Limb (tissue), 2 donors: ENCODE measurements around the gene GNAS.
A peak's percentile ranks its signal among the peaks of the same experiment; 100 is the strongest.

Experiments
- DNase-seq, 2 donors: peaks; one replicate each; pipeline ENCODE4 v3.0.0-alpha.2; 2016; ENCODE audit errors: extremely low spot score in 2 of 2

GNAS gene

DNA sequence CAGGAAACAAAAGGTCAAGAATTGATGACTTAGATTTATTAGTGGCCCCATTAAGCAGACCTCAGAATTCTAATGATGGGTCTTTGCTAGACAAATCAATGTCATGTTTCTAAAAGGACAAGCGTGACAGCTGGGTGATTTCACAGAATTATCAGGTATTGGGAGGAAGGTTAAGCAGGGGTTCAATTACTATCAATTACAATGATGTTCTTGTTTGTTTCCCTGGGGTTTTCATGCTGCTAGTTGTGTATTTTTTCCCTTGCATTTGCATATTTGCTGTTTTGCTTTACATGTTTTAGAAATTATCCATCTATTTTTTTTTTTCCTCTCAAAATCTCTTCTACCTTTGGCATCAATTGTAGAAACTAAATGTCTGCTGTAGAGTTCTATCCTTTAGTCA, 27.9 kb downstream of the GNAS start:
- no peak for DNase-seq

DNA sequence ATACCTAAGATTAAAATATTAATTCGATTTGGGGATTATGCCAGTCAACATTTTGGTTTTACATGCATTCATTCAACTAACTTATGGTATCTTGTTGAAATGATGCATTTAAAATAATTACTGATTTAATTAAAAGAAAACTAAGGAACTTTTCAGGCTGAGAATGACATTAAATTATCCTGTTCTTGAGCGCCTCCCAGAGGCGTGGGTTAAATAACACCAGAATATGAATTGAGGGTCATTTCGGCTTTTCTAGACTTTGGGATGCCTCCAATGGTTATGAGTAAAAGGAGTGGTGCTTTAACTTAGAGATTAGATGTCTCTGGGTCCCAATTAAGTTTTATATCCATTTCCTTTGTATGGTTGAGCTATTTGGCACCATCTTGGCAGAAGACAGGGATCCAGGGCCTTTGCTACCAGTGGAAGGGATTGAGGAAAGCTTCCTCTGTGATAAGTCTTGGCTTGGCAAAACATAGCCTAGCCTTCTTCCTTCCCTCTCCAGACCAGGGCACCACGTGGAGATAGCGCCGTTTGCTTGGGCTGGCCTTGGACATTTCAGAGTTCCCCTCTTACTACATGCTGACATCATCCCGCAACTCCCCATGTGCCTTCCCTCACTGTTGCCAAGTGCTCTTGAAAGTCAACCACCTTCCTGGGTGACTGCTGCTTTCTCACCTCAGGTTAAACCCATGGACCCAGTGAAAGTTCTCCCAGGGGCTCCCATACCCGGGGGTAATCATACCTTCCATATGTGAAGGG, 28.7 kb downstream of the GNAS start:
- no peak for DNase-seq

- no peak for DNase-seq
These were observed 30.2 kb downstream of the GNAS start for GRCh38 chr20:58882704-58883089.

- DNase-seq: no peak
These were observed 30.8 kb downstream of the GNAS start for GRCh38 chr20:58883241-58883691.

DNA sequence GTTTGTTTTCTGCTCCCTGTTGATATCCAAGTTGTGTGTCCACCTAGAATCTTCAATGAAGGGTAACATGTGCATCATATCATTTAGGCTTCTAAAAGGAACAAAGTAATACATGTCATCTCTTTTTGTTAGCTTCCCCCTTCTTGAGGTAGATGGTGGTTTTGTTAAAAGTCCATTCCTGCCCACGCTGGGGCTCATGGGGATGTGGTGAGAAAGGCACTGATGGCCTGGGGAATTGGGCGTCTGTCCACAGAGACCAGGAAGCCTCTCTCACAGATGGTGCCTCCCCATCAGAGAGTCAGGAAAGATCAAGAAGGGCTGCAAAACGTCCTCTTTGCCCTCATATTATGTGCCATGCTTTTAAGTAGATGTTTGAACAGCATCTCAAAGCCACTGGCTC, 32.5 kb downstream of the GNAS start:
- DNase-seq: no peak

DNA sequence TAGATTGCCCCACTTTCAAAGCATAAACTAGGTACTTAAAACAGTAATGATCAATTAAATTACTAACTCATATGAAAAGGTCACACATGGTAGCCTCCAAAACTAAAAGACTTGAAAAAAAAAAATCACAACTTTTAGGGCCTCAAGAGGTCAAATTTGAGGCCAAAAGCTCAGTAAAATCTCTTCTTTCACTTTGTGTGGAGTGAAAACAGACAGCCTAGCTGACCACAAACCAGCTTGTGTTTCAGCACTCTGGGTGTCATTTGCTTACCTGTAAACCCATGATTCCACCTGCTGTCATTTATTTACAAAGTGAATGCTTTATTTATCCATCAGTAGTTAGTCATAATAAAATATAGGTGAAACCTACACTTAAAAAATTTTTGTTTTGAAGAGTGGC, 34.0 kb downstream of the GNAS start:
- DNase-seq: no peak

DNA sequence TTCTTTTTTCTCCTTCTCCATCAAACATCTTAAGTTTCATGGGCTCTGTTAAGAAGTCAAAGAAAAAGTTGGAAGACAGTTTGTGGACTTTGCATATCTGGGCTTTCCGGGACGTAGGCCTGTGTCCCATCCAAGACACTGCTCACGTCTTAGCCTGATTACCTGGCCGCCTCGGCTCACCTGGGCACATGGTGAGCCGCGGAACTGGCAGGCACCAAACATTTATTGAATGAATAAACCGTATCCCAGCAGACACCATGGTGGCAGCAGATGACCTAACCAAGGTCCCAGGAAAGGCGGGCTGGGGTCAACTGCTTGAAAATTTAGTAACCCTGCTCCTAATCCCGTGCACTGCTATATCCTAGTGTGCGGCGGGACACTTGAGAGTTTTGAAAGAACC, 35.6 kb downstream of the GNAS start:
- DNase-seq: no peak

DNA sequence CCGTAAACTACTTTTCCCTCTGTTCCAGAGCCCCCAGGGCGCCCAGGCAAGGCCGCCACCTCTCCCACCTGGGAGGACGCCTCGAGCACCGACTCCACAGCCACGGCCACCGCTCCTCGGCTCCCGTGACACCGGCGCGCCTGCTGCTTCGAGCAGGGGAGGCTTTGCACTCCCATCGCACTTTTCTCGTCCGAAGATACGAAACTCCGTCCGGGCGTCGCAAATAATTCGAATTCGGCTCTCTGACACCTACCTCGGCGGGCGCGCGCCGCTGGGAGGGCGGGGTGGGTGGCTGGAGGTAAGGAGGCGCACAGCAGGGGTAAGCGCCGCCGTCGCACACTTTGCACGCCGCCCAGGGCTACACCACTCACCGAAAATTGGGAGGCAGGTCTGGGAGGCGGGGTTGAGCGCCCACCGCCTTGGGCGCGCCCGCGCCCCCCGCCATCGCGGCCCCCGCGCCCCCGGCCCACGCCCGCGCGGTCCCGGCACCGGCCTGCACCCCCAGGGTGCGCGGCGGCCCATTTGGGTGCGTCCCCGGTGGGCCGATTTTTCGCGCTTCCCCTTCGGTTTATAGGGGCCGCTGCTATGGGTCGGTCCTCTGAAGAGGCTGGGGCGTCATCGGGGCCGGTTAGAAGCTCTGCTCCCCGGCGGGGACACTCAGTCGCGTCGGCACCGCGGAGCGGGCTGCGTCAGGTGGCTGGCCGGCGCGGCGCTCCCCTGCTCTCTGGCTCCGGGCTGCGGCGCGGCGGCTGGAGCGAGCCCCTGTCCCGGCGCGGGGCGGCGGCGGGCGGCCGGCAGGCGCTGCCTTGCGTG, 36.2 kb downstream of the GNAS start:
- DNase-seq: peak; percentile 71 to 88

DNA sequence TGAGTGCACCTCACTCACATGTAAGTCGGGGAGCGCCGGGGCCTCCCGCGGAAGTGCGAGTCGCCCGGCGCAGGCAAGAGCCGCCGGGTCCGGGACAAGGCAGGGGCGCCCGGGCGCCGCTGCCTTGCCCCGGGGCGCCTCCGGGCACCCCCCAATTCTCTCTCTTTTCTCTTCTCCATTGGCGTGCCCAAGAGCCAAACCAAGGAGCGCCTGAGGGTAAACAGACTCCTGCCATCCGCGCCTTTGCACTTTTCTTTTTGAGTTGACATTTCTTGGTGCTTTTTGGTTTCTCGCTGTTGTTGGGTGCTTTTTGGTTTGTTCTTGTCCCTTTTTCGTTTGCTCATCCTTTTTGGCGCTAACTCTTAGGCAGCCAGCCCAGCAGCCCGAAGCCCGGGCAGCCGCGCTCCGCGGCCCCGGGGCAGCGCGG, 36.8 kb downstream of the GNAS start:
- DNase-seq: no peak

DNA sequence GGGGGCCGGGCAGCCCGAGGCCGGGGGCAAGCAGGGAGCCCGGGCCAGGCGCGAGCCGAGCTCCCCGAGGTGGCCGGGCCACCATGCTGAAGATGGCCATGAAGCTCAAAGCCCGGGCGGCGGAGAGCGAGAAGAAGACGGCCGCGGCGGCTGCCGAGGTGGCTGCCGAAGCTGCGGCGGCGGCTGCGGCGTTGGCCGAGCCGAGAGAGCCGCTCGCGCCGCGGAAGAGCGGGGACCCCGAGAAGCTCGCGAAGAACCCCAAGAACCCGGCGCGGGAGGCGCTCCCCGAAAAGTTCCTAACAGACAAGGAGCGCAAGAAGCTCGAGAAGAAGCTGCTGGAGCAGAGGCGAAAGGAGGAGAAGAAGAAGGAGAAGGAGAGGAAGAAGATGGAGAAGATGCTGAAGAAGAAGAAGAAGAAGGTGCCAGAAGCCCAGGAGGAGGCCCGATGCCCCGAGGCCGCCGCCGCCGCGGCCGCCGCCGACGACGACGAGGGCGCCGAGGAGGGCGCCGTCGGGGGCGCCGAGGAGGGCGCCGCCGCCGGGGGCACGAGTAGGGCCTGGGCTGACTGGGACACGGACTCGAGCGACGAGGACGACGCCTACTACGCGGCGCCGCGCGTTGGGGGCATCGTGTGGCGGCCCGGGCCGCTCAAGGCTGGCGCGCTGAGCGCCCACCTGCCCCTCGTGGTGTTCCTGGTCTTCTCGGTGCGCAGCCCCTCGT, 37.4 kb downstream of the GNAS start:
- DNase-seq: no peak

GRCh38 chr20:58890518-58891085, 38.1 kb downstream of the GNAS start:
- peak in 1 of 2 donors; percentile 90 for DNase-seq

- DNase-seq: peak in 1 of 2 donors; percentile 94
These were observed 38.7 kb downstream of the GNAS start for GRCh38 chr20:58891086-58891717.

- peak in 1 of 2 donors; percentile 86 for DNase-seq
These were observed 39.2 kb downstream of the GNAS start for GRCh38 chr20:58891718-58892140.

DNA sequence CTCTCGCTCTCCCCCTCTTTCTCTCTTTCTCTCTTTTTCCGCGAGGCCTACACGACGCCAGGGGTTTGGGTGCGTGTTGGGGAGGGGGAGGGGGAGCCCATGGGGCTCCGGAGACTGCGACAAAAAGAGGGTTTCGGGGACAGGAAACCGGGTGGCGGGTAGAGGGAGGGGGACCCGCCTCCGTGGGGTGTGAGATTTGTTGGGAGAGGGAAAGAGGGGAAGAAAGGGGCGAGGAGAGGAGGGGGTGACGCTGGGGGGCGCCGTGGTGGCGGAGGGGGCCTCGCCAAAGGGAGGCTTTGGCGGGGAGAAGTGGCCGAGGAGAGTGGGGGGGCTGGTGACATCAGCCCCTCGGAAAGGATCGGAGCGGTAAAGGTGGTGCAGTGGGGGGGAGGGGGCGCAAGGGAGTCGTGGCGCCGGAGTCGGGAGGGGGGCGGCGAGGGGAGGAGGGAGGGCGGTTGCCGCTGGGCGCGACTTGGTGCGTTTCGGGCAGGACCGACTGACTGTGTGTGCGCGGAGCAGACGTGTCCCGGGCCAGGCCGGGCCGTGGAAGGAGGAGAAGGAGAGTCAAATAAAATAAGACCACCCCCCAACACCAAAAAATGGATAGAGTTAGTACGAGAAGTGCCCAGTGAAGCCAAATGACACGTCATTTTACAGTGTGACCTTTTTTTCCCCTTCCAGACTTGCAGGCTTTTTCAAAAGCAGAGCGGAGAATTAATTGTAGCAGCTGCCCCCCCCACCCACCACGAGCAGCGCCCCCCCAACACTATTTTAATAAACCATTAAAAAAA, 39.8 kb downstream of the GNAS start:
- DNase-seq: peak; percentile 71 to 92

GRCh38 chr20:58892932-58893224, 40.4 kb downstream of the GNAS start:
- DNase-seq: no peak

- no peak for DNase-seq
These were observed 41.0 kb downstream of the GNAS start for GRCh38 chr20:58893355-58894120.

DNA sequence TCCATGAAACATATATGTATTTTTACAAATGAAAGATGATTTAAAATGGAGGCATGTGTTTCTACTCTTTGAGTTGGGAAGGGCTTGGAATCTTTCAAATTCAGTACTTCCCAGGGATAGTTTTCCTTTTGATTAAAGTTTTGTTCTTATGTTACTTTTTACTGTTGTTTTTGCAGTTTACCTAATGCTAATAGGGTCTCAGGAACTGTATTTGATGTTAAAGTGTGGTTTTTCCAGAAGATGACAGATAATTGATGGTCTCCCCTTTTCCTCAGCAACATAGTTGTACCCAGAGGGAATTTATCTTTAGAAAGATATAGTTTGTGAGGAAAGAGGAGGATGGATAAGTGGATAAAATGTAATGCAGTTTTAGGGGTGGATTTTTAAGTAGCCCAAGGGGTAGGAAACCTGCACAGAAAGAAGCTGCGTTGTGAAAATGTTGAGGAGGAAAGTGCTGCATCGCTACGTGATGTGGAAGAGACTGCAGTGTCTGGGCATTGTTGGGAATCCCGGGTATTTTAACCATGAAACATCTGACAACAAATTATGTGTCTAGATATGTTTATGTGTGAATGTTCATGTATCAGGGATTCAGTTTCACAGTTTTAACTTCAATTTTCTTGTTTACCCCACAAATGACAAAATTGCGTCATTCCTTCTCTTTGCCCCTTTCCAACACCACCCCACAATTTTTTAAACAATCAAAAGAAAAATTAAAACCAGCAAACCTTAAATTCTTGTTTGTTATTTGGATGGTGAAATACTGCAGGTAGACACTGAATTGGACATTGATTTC, 42.3 kb downstream of the GNAS start:
- no peak for DNase-seq

DNA sequence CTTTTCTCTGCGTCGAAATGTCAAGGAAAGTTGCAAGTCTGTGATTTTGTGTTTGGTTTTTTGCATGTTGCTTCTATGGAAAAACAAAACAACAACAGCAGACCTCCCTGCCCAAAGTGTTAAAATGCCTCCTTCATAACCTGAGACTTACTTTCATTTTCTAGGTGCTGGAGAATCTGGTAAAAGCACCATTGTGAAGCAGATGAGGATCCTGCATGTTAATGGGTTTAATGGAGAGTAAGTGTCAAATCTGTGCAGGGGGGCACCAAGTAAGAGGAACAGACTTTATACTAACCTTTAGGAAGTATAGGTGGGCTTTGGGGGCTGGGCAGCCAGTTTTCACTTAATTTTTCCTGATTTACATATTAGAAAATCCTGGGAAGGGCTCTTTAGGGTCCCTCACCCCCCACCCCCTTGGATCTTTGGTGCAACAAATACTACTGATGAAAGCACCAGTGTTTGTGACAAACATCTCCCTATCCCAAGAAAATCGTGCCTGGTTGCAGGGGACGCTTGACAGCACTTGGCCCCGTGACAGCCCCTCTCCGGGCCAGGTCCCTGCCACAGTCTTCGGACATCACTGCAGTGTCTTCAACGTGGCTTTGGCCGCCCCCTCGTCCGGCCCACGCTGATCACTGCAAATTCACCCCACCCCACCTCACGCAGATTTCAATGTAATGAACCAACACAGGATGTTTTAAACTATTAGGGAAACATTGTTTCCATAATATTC, 43.1 kb downstream of the GNAS start:
- DNase-seq: no peak
